Activated T-cell treated with anti-CD3 and anti-CD28 coated beads for 4 hours (primary cell): ENCODE measurements around the gene ZNF469.

Source experiments
- DNase-seq: peaks from one replicate; pipeline ENCODE4 v3.0.0-alpha.2; 2020

ZNF469 gene

DNA sequence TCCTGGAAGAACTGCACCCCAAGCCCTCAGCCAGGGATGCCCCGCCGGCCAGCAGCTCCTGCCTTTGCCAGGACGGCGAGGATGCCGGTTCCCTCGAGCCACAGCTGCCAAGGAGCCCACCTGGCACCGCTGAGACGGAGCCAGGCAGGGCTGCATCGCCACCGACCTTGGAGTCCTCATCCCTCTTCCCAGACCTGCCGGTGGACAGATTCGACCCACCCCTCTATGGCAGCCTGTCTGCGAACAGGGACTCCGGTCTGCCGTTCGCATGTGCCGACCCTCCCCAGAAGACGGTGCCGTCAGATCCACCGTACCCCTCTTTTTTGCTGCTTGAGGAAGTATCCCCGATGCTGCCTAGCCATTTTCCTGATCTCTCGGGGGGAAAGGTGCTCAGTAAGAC, 48.9 kb downstream of the ZNF469 start:
- no peak for DNase-seq

DNA sequence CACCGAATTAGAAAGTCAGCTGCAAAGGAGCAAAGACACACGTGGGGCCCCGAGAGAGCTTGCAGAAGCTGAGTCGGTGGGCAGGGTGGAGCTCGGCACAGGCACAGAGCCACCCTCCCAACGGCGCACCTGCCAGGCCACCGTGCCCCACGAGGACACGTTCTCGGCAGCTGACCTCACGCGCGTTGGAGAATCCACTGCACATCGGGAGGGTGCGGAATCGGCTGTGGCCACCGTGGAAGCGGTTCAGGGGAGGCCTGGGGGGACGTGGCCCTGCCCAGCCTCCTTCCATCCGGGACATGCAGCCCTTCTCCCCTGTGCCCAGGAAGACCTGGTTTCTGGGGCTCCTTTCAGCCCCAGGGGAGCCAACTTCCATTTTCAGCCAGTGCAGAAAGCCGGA, 49.4 kb downstream of the ZNF469 start:
- DNase-seq, result no peak
